NCI-H748 treated with DMSO at 0.1 percent for 48 hours (cell line): Measurements from ENCODE around the gene ANKRD10.

Source experiments
- DNase-seq: peaks from one replicate; lab custom pipeline; 2025; lab: John Stamatoyannopoulos, UW

ANKRD10 gene

DNA sequence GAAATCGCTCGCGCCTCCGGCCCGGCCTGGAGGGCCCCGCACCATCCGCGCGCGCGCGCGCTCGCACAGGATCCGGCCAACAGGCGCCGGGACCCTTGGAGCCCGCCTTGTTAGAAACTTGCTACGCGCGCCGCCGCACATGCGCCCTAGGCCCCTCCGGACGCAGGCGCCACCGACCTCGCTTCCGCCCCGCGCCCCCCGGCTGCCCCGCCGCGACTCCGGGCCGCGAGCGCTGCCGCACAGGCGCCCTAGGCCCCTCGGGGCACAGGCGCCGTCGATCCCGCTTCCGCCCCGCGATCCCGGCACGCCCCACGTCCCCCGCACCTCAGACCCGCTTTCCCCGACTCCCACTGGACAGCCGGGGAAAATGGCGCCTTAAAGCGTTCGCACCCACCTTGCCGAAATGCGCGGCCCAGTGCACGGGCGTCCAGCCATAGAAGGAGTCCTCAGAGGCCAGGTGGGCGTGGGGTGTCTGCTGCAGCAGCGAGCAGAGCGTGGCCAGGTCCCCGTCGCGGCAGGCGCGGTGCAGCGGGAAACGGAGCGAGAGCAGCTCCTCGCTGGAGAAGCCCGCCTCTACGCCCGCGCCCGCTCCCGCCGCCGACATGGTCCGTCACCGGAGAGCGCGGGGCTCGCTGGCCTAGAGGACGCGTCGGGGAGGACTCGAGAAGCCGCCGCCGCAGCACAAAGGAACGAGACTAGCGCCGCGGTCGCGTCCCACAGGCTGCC lies 375 bp downstream of the ANKRD10 start:
- DNase-seq: peak; percentile 50

GRCh38 chr13:110914081-110914330 lies 863 bp downstream of the ANKRD10 start:
- no peak for DNase-seq

DNA sequence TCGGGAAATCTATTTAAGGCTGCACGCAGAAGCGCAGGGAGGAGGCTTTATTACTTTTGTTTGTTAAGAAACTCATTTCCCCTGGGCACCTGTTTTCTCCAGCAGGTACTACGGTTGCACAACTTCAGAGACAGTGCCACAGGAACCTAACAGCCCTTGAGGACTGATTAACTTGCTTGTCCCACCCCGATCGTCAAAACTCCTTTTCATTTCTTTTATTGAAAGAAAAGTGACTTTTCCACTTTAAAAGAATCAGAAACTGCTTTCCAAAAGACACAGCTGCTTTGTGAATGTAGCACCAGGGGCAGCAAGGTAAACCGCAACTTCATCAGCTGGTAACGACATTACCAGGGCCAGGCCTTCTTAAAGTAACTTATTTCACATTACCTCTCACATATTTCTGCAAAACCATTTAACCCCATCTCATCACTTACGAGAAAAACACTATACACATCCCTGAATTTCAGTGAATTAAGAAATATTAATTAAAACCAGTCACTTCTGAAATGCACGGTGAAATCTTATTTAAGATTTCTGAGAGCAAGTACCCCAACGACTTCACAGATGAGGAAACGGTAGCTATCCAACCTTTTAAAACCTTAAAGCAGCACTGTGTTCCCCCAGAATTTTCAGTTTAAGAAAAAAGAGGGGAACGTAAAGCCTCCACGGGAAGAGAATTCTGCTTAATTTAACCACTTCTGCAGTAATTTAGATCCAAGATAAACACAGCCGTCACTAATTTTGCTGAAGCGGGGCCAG lies 1.4 kb downstream of the ANKRD10 start:
- peak; percentile 23 for DNase-seq

DNA sequence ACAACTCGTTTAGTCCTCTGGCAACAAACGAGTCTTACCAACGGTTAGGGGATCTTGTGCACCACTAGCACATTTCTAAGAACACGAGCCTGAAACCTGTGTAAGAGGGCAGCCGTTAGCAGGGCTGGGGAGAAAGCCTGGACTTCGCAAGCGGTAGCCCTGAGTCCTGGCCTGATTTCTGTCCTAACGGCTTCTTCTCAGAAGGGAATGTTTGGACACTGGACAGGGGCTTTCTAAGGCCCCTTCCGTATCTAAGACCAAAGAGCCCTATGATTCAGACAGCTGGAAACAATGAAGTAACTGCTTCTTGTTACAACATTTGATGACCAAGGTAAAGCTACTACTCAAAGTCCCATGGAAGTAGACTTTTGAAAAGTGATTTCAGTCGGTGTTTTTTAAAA lies 2.2 kb downstream of the ANKRD10 start:
- no peak for DNase-seq

DNA sequence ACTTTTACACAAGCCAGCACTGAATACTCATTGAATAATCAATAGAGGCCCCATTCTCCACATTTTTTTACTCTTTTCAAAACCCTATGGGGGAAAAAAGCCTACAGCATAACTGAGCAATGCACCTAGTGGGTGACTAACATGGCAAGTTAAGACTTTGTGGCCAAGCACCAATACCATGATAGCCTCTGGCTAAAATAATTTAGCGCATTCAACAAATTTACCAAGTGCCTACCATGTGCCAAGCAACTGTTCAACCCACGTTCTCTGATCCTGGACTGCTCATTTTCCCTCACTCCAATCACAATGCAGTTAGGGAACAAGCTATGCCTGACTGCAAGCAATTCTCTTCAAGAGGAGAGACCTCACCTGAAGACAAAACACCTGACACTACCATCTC lies 3.0 kb downstream of the ANKRD10 start:
- no peak for DNase-seq

DNA sequence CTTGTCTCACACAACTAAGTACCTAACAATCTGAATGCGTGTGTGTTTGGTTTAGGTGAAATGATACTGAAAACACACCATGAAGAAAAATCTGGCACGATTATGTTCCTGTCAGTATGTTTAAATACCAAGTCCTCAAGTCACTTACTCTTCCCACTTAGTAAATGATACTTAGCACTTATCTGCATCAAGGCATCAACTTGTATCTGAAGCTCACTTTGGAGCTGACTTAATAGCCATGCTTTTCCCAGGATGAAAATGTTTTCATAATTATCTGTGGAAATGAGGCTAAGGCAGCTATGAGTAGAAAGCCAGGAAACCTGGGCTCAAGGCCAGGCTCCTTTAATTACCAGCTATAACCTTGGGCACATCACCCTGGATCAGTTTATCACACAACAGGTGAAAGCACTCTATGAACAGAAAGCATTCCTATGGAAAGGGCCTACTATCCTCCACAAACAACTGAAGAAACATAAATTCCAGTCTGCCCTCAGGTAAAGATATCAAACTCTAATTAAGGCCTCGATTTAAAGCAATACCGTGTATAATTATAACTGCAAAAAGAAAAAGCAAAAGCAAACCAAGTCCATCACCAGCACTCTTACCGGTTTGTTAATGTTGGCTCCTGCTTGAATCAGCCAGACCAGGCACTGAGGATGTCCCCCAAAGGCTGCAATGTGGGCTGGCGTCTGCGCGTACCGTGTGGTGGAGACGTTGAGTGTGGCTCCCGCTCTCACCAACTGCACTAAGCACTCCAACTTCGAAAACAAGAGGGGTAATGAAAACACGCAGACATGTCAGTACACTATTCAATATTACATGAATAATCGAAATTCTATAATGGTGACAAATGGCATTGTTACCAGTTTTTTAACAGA lies 4.6 kb downstream of the ANKRD10 start:
- no peak for DNase-seq

DNA sequence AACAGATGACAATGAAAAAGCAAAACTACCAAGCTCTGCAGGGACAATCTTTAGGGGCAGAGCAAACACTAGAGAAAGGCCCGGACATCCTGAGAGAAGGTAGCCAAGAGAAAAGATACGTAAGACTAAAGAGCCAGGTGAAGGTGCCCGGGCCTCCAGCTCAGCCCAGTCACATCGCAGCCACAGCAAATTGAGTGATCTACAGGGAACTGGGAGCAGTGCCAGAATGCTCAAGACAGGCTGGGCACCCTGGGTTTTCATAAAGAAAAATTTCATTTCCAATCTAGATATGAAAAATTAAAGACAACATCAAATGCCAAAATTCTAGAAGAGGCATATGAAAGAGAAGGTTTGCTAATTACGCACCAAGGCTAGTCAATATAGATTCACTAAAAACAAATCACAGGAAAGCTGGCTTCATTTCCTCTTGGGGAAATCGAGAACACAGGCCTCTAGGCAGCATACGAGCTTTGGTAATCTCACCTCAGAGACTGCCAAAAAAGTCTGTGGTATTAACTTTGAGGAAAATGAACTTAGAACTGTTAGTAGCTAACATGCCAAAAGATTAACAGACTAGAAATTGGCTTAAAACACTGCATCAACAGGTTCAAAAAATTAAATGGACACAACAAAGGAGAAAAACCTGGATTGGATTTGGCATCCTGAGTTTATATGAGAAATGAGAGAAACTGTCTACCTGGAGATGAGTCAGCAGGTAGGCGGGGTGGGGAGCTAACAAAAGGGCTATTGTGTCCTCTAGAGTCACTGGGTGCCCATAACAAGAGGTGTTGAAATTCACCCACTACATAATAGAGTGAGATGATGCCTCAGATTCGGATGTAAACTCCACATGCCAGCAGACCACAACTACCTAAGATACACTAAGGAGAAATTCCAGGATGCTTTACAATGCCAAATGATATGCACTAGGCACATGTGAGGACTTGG lies 6.6 kb downstream of the ANKRD10 start:
- no peak for DNase-seq

- no peak for DNase-seq
Observed at GRCh38 chr13:110907301-110907700, 7.6 kb downstream of the ANKRD10 start.

- no peak for DNase-seq
Observed at GRCh38 chr13:110904748-110905147, 10.1 kb downstream of the ANKRD10 start.

DNA sequence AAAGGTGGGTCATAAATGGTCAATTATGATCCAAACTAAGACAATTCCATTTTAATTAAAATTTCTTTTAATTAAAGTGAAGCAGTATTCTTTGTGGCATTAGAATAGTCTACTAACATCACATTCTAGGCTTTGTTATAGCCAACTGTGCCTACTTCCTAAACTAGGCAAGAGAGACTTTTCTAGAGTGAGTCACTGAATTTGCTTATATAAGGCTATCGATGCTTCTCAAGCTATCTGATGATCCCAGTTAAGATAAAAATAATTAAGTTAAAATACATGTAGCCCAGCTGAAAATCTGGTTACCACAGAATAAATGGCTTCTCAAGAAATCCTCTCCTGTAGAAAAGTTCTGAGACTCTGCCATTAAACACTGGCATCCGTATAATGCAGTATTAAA lies 12.5 kb downstream of the ANKRD10 start:
- no peak for DNase-seq

DNA sequence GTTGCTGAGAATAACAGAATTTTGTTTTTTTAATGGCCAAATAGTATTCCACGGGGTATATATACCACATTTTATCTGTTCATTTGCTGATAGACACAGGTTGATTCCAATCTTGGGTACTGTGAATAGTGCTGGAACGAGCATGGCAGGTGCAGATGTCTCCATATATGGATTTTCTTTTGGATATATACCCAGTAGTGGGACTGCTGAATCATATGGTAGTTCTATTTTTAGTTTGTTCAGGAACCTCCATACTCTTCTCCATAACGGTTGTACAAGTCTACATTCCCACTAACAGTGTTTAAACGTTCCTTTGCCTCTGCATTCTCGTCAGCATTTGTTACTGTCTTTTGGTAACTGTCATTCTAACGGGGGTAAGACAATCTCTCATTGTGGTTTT lies 17.3 kb downstream of the ANKRD10 start:
- DNase-seq: no peak

DNA sequence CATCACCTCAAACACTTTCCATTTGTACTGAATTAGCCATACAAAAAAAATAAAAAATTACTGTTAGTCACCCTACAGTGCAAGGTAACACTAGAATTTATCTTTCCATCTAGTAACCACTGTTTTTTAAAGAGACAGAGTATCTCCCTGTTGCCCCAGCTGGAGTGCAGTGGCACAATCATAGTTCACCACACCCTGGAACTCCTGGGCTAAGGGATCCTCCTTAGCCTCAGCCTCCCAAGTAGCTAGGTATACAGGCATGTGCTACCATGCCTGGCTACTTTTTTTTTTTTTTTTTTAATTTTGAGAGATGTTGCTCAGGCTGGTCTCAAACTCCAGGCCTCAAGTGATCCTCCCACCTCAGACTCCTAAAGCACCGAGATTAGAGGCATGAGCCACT lies 17.9 kb downstream of the ANKRD10 start:
- DNase-seq: no peak

DNA sequence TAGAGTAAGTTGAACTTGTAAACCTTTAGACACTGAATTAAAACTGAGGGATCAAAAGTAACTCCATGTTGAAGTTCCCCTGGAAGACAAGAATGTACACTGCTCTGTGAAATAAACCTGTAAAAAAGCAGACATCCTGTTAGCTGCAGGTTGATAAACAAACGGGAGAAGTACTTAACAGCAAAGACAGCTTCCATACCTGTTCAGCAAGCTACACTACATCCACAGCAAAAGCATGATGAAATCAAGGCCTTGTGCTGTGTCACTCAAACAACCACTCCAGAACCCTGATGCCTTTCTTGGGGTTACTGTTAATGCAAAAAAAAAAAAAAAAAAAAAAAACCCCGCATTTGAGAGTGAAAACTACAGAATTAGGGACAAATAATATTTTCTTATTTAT lies 20.8 kb downstream of the ANKRD10 start:
- DNase-seq: no peak

GRCh38 chr13:110893571-110893970 lies 21.3 kb downstream of the ANKRD10 start:
- DNase-seq: no peak

DNA sequence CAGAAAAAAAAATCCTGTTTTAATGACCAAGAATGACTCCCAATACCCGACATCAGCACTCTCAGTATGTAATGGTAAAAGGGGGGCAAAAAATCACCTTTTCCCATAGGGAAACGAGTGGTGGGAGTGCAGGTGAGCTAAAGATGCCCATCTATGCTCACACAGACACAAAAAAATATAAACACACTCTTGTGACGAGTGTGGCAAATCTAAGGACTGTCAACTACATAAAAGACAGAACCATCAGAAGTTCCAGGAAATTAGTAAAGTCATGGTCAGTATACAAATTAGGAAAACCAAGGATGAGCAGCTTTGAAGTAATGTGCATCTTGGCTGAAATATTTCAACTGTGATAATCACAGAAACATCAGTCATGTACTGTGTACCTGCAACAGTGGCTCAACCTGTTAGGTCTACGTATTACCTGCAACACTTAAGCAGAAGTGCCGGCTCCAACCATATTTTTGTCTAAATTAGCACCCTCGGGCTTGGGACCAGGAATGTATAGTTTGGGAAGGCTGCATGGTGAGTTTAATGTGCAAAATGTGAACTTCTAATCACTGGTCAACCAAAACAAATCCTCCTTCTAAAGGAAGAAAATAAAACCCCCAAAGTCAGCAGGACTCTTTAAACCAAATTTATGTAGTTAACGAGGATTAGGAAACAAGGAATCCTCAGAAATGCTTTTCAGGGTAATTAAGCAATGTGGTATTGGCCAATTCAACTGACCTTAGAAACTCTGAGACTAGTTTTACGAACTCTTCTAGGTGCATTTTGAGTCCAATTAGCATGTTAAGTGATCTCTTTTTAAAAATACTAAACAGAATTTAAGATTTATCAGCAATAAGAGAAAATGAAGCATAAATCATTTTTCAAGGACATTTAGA lies 24.3 kb downstream of the ANKRD10 start:
- no peak for DNase-seq

GRCh38 chr13:110888390-110888789 lies 26.5 kb downstream of the ANKRD10 start:
- DNase-seq: no peak

- DNase-seq: no peak
Observed at GRCh38 chr13:110887597-110888333, 27.1 kb downstream of the ANKRD10 start.

DNA sequence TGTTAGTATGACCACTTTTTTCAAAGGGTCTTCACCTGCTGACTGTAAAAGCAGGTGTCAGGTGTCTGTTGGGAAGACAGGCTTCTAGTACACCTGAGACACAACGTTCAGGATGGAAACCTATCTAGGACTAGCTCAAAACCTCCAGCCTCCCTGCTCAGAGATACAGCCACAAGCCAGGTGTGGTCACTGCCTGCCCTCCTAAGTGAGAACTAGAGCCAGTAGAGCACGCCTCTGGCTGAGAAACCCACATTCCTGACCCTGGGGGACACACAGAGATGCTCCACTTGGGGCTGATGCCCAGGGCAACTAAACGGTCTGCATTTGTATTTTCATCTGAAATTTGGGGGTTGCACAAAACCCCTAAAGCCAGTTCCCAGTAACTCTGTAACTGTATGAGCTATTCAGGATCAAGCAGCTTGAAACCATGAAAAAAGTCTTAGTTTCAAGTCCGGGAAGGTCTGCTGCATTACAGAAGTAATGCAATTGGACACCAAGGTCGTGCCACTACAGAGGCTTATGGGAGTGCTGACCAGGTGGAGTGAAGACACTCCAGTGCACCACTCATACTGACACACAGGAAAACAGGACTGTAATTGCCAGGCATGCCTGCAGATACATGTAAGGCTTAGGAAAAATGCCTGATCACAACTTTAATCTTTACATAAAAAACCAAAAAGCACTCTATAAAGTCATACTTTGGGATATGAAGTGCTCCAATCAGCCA lies 27.8 kb downstream of the ANKRD10 start:
- DNase-seq: no peak
